Body of pancreas (tissue), 4 donors: ENCODE data around the gene ERC2.

ENCODE experiments used
- CTCF ChIP-seq, 7 experiments: fragments of 450-650 bp in 4 of 7; fragments of 200-600 bp in 3 of 7; sonication (generic) in 3 of 7; IDR thresholded peaks; one replicate each; pipeline ENCODE4 v1.5.1; 2016 to 2019; ENCODE audit warnings: antibody characterized with exemption in 7 of 7
- POLR2A ChIP-seq, 3 donors: fragments of 450-650 bp; IDR thresholded peaks; one replicate each; pipeline ENCODE4 v1.6.1; 2016; ENCODE audit warnings: antibody characterized with exemption in 3 of 3, mild to moderate bottlenecking in 2 of 3

- no peak for TF ChIP-seq POLR2A (IDR thresholded peaks at IDR 0.05)
- no peak for TF ChIP-seq CTCF (IDR thresholded peaks at IDR 0.05)
Observed at GRCh38 chr3:56060521-56061278, 407.6 kb downstream of the ERC2 start.
